ENCODE results near the gene APRT. TPM values are rescaled to one million over a fixed set of nuclear protein-coding genes. Genes with fewer than 3 reads are reported as not detected.

Gene APRT
- polyA plus RNA-seq, 3 donors = 123 to 307 (median 233) TPM

GRCh38 chr16:88798772-88799455 lies 12.8 kb downstream of the APRT start:
- DNase-seq = no peak
- TF ChIP-seq CTCF (IDR thresholded peaks at IDR 0.05) = no peak
- Mint-ChIP-seq H3K9me3 (peaks cover 0 to 5% (median 0%) of the 10 kb centered on the region in 7 donors), H3K27ac (no peak overlapping the region), H3K36me3 (peaks cover 2 to 3% of the 10 kb centered on the region in 2 donors), H3K4me3 (peak overlapping the region in 1 of 2 donors; percentile 21), H3K4me1 (peaks cover 40% of the 10 kb centered on the region), H3K27me3 (ENCODE audit: low read depth in 3 of 3) (peaks cover 0 to 2% (median 0%) of the 10 kb centered on the region in 3 donors)
- H3K36me3 ChIP-seq (replicated peaks in 1 of 2; ENCODE audit: control insufficient read depth in 1 of 2, insufficient read depth in 2 of 2, low read length in 2 of 2) = no peaks in the 10 kb centered on the region
- no peak overlapping the region for H3K4me2 ChIP-seq (replicated peaks; ENCODE audit: extremely low read depth, low read length, poor library complexity, severe bottlenecking)
- no peaks in the 10 kb centered on the region for H3K27me3 ChIP-seq (ENCODE audit: control insufficient read depth in 2 of 2, insufficient read depth in 2 of 2, low read length in 2 of 2)
- H3K9me3 ChIP-seq (replicated peaks in 1 of 2; ENCODE audit: control insufficient read depth in 1 of 2, insufficient read depth in 1 of 2, low read length in 2 of 2) = no peaks in the 10 kb centered on the region
- H3K79me2 ChIP-seq (ENCODE audit: insufficient read depth, low read length) = peaks cover 34% of the 10 kb centered on the region
- H4K20me1 ChIP-seq (ENCODE audit: insufficient read depth, low read length) = no peaks in the 10 kb centered on the region
- H3K4me3 ChIP-seq (replicated peaks in 1 of 3; ENCODE audit: low read depth in 2 of 3, low read length in 3 of 3) = no peak overlapping the region
- intact Hi-C loops (cut with micrococcal nuclease) = no loop called here
- peaks cover 48 to 60% of the 10 kb centered on the region in 2 donors for H3K4me1 ChIP-seq (ENCODE audit: control insufficient read depth in 1 of 2, insufficient read depth in 2 of 2, low read length in 2 of 2)
- no peak overlapping the region for H3K9ac ChIP-seq (ENCODE audit: insufficient read depth, low read length, poor library complexity, severe bottlenecking)
- H3K27ac ChIP-seq (ENCODE audit: low read depth in 1 of 2, low read length in 2 of 2) = no peak overlapping the region
- H2AFZ ChIP-seq (ENCODE audit: insufficient read depth, low read depth, low read length, poor library complexity, severe bottlenecking) = no peak overlapping the region

- peaks cover 2 to 3% of the 10 kb centered on the region in 2 donors for H3K36me3 Mint-ChIP-seq
Measured at GRCh38 chr16:88798073-88798472, 13.7 kb downstream of the APRT start.

More at GRCh38 chr16:88798073-88798472, 13.7 kb downstream of the APRT start:
- Histone ChIP-seq H3K27me3 (ENCODE audit: control insufficient read depth in 2 of 2, insufficient read depth in 2 of 2, low read length in 2 of 2) (no peaks in the 10 kb centered on the region), H3K27ac (ENCODE audit: low read depth in 1 of 2, low read length in 2 of 2) (no peak overlapping the region), H3K4me2 (replicated peaks; ENCODE audit: extremely low read depth, low read length, poor library complexity, severe bottlenecking) (no peak overlapping the region), H4K20me1 (ENCODE audit: insufficient read depth, low read length) (no peaks in the 10 kb centered on the region), H3K79me2 (ENCODE audit: insufficient read depth, low read length) (peaks cover 37% of the 10 kb centered on the region), H2AFZ (ENCODE audit: insufficient read depth, low read depth, low read length, poor library complexity, severe bottlenecking) (no peak overlapping the region), H3K36me3 (replicated peaks in 1 of 2; ENCODE audit: control insufficient read depth in 1 of 2, insufficient read depth in 2 of 2, low read length in 2 of 2) (no peaks in the 10 kb centered on the region), H3K4me3 (replicated peaks in 1 of 3; ENCODE audit: low read depth in 2 of 3, low read length in 3 of 3) (no peak overlapping the region), H3K9me3 (replicated peaks in 1 of 2; ENCODE audit: control insufficient read depth in 1 of 2, insufficient read depth in 1 of 2, low read length in 2 of 2) (no peaks in the 10 kb centered on the region), H3K4me1 (ENCODE audit: control insufficient read depth in 1 of 2, insufficient read depth in 2 of 2, low read length in 2 of 2) (peaks cover 56 to 62% of the 10 kb centered on the region in 2 donors), H3K9ac (ENCODE audit: insufficient read depth, low read length, poor library complexity, severe bottlenecking) (no peak overlapping the region)
- intact Hi-C loops (cut with micrococcal nuclease) = no loop called here
- DNase-seq = no peak
- TF ChIP-seq CTCF (IDR thresholded peaks at IDR 0.05) = no peak
- peaks cover 0 to 3% (median 2%) of the 10 kb centered on the region in 3 donors for H3K27me3 Mint-ChIP-seq (ENCODE audit: low read depth in 3 of 3)
- WGBS (ENCODE audit: insufficient coverage) = 83% methylated on average over 4 of the region's 4 CpGs
- H3K27ac Mint-ChIP-seq = no peak overlapping the region
- no peak overlapping the region for H3K4me3 Mint-ChIP-seq
- H3K9me3 Mint-ChIP-seq = peaks cover 0 to 5% (median 0%) of the 10 kb centered on the region in 7 donors
- peaks cover 48% of the 10 kb centered on the region for H3K4me1 Mint-ChIP-seq
